ENCODE measurements around the gene FGF4.
"Not testable (repeated sequence)": the region's sequence is repeated elsewhere in the genome, so short reads cannot be mapped to it uniquely, and the experiment has no call there.

The FGF4 gene

DNA sequence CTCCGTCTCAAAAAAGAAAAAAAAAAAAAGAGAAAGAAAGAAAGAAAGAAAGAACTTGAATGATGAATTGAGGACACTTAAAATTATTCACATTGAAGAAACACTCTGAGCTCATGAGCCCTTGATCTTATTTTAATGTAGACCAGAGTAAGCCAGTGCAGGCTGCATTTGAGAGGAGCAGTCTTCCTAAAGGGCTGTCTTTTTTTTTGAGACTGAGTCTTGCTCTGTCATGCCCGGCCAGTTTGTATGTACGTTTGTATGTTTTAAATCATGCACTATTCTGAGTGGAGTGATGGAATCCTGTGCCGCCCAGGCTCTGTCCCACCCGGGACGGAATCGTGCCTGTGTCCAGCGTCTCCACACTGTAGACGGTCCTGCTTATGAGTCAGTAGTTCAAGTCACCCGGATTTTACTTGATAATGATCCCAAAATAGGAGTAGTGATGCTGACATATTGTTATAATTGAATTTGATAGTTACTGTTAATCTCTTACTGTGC is 9.6 kb downstream of the FGF4 start:
- ChIA-PET POLR2A (no interaction called here), CTCF (no interaction called here)
- DNase-seq (ENCODE audit: low read depth, low spot score) = no peak
- TF ChIP-seq, protein P1, sequence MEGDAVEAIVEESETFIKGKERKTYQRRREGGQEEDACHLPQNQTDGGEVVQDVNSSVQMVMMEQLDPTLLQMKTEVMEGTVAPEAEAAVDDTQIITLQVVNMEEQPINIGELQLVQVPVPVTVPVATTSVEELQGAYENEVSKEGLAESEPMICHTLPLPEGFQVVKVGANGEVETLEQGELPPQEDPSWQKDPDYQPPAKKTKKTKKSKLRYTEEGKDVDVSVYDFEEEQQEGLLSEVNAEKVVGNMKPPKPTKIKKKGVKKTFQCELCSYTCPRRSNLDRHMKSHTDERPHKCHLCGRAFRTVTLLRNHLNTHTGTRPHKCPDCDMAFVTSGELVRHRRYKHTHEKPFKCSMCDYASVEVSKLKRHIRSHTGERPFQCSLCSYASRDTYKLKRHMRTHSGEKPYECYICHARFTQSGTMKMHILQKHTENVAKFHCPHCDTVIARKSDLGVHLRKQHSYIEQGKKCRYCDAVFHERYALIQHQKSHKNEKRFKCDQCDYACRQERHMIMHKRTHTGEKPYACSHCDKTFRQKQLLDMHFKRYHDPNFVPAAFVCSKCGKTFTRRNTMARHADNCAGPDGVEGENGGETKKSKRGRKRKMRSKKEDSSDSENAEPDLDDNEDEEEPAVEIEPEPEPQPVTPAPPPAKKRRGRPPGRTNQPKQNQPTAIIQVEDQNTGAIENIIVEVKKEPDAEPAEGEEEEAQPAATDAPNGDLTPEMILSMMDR (IDR thresholded peaks at IDR 0.05; ENCODE audit: insufficient read depth, low read length, missing control alignments) = no peak
- no peak overlapping the region for H3K4me3 ChIP-seq (ENCODE audit: low read depth, low read length)

DNA sequence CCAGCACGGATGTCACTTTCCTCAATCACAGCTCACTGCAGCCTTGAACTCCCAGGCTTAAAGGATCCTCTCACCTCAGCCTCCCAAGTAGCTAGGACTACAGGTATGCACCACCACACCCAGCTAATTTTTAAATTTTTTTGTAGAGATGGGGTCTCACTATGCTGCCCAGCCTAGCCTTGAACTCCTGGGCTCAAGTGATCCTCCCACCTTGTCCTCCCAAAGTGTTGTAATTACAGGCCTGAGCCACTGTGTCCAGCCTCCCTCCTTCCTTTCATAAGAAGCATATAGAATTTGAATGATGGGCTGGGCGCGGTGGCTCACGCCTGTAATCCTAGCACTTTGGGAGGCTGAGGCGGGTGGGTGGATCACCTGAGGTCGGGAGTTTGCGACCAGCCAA is 10.2 kb downstream of the FGF4 start:
- POLR2A ChIA-PET; DNase-seq (ENCODE audit: low read depth, low spot score); CTCF ChIA-PET: not testable (repeated sequence)

GRCh38 chr11:69760319-69760718 is 14.8 kb downstream of the FGF4 start:
- POLR2A ChIA-PET = no interaction called here
- CTCF ChIA-PET = no interaction called here
- H3K4me3 ChIP-seq (ENCODE audit: low read depth, low read length) = no peak overlapping the region
- no peak for DNase-seq (ENCODE audit: low read depth, low spot score)
- TF ChIP-seq, protein P1 (IDR thresholded peaks at IDR 0.05; ENCODE audit: insufficient read depth, low read length, missing control alignments) = no peak

More for the DNA sequence above, 10.2 kb downstream of the FGF4 start:
- not testable (repeated sequence) for H3K4me3 ChIP-seq (ENCODE audit: low read depth, low read length)

GRCh38 chr11:69752890-69753289 is 22.3 kb downstream of the FGF4 start:
- H3K4me3 ChIP-seq (ENCODE audit: low read depth, low read length) = no peak overlapping the region
- ChIA-PET POLR2A (no interaction called here), CTCF (no interaction called here)
- TF ChIP-seq, protein P1 (IDR thresholded peaks at IDR 0.05; ENCODE audit: insufficient read depth, low read length, missing control alignments) = no peak
- DNase-seq (ENCODE audit: low read depth, low spot score) = no peak

- TF ChIP-seq, protein P1 (IDR thresholded peaks at IDR 0.05; ENCODE audit: insufficient read depth, low read length, missing control alignments) = no peak
- CTCF ChIA-PET = no interaction called here
- H3K4me3 ChIP-seq (ENCODE audit: low read depth, low read length) = no peak overlapping the region
- POLR2A ChIA-PET = no interaction called here
- no peak for DNase-seq (ENCODE audit: low read depth, low spot score)
Observed at GRCh38 chr11:69750875-69751597, 24.1 kb downstream of the FGF4 start.

DNA sequence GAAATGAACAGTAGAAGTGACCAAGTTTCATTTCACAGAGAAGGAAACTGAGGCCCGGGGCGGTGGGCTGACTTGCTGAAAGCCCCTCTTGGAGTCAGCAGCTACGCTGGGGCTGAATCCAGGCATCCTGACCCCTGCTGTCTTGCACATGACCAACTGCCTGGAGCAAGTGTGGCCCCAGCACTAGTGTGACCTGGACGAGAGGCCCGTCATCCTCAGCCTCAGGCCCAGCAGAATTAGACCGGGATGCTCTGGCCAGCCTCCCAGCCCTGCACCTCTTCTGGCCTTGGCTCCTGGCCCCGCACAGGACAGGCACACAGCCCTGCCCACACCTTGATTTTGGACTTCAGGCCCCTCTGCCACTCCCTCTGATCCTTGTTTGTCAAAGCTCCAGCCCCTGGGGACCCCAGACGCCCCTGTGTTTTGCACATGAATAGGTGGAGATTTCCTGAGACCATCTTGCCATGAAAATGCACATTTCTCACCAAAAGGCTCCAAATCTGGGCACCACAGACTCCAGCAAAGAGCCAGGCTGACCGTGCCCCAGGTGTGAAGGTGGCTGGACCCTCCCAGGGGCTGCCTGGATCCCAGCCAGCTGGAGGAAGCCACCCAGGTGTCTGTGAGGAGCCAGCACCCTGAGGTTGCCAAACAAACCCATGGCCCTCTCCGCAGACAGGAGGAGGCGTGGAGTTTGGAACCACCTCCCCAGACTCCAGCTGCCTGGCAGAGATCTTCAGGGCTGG is 24.9 kb downstream of the FGF4 start:
- DNase-seq (ENCODE audit: low read depth, low spot score) = no peak
- ChIA-PET POLR2A (no interaction called here), CTCF (no interaction called here)
- TF ChIP-seq, protein P1 (IDR thresholded peaks at IDR 0.05; ENCODE audit: insufficient read depth, low read length, missing control alignments) = no peak
- H3K4me3 ChIP-seq (ENCODE audit: low read depth, low read length) = no peak overlapping the region

Data from AG04449 (cell line).